Activated CD4-positive, alpha-beta T cell treated with anti-CD3 and anti-CD28 coated beads, Interleukin-2, amount 50 U/mL, for 48 hours (primary cell): ENCODE measurements around the gene FAM200A.
"Not testable (repeated sequence)": the region's sequence is repeated elsewhere in the genome, so short reads cannot be mapped to it uniquely, and the experiment has no call there.

Experiments
- DNase-seq, 2 experiments: peaks; one replicate each; pipeline ENCODE4 v3.0.0-alpha.2; 2020

FAM200A gene

DNA sequence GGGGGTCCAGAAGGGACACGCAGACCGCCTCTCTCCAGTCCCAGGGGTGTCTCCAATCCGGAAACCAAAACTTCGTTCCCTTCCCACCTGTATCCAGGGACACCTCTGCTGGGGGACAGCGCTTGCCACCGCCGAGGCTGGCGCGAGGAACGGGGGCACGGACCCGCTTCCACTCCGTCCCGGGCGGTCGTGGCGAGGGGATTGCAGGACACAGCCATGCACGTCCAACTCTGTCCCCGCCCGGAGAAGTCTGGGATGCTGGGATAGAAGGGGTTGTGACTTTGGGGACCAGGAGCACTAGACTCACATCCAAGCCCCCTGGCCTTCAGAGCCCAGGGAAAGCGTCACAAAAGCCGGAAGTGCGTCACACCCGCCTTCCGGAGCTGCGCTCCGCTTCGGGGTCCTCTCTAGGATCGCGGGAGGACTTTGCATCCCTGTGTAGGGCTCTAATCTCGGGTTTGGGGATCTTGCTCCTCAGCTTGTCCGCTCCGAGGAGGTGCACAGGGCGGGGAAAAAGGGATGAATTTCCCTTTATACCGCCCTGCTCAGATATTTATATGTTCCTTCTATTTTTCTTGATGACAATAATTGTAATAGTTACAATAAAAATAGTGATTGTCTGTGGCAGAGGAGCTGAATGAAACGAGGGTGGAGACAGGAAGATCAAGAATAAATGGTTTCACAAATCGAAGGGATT is at the start of gene FAM200A:
Gene FAM200A (minus strand): TSS at position 348 of the 697 bp plus-strand sequence. CDS start 3,707 bp downstream, outside the sequence.
- peak; percentile 81 to 84 for DNase-seq

DNA sequence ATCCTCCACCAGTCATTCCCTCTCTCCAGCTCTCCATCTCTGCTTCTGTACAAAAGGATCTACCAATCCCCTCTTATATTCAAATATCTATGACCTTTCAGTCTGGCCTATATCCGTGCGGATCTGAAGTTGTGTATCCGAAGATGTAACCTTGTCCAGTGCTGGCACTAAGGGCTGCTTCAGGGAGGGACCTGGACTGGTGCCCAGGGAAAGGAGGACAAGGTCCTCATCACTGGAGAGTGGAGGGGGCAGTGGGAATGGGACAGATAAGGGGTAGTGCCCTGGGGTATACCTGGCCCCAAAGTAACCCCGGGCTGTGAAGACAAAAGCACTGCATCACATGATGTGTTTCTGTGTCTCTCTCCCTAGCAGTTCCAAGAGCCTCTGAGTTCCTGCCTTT is 47.9 kb upstream of the FAM200A start:
- DNase-seq = no peak

DNA sequence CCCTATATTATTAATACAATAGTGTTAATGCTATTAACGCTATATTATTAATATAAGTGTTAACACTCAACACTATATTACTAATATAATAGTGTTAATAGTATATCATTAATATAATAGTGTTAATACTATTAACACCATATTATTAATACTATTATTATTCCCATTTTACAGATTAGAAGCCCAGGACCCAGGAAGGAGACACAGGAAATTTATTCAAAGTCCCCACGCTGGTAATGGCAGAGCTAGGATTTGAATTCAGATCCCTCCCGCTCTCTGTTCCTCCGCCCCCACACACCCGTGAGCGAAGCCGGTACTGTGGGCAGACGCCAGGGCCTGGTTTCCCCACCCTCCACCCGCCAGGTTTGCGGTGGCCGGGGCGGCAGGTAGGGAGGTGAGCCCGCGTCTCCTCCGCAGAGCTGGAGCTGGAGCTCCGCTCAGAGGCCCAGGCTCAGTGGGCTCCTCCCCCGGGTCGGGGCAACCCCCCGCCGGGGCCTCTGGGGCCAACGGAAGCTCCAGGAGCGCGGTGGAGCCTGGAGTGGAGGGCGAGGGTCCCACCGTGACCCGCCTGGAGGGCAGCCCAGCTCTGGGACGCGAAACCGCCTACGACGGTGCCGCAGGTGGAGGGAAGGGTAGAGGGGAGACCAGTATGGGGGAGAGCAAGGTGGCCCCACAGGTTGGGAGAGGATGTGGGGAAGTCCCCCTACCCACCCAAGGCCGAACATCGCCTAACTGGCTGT is 46.0 kb upstream of the FAM200A start, which contains the start of gene TMEM225B:
Gene TMEM225B (plus strand): TSS at position 506 of the 740 bp plus-strand sequence. CDS start 6,122 bp downstream, outside the sequence.
- DNase-seq = peak in 1 of 2 experiments; percentile 3

DNA sequence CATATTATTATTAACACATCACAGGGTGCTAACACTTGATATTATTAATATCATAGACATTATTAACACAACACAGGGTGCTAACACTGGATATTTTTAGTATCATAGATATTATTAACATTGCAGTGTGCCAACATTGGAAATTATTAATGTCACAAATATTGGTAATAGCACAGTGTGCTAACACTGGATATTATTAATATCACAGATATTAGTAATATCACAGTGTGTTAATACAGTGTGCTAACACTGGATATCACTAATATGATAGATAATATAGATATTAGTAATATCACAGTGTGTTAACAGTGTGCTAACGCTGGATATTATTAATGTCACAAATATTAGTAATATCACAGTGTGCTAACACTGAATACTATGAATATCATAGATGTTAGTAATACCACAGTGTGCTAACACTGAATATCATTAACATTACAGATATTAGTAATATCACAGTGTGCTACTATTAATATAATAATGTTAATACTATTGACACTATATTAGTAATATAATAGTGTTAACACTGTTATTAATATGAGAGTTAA is 44.6 kb upstream of the FAM200A start:
- DNase-seq = no peak

DNA sequence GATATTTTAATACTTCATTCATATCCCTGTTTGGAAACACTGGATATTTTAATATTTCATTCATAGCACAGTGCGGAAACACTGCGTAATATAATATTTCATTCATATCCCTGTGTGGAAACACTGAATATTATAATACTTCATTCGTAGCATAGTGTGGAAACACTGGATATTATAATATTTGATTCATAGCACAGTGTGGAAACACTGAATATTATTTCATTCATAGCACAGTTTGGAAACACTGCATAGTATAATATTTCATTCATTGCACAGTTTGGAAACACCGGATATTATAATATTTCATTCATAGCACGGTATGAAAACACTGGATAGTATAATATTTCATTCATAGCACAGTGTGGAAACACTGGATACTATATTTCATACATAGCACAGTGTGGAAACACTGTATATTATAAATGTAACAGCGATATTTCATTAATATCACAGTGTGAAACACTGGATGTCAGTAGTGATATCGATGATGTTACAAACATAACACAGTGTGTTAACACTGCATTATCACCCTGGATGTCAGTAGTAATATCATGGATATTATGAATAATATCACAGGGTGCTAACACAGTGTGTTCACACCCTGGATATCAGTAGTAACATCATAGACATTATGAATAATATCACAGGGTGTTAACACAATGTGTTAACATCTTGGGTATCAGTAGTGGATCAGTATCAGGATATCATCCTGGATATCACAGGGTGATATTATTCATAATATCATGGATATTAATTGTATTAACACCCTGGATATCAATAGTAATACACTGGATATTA is 43.2 kb upstream of the FAM200A start:
- DNase-seq = no peak

GRCh38 chr7:99588868-99589267 is 37.0 kb upstream of the FAM200A start:
- DNase-seq = no peak

DNA sequence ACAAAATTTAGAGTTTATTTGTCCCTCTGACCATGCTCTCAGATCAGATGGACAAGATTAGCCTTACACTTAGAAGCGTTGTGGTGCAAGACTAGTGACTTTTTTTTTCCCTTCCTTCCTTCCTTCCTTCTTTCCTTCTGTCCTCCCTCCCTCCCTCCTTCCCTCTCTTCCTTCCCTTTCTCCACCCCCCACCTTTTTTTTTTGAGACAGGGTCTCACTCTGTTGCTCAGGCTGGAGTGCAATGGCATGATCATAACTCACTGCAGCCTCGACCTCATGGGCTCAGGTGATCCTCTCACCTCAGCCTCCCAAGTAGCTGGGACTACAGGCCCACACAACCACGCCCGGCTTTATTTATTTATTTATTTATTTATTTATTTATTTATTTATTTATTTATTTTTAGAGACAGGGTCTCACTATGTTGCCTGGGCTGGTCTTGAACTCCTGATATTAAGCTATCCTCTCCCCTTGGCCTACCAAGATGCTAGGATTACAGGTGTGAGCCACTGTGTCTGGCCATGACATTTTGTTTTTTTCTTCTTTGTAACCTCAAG is 28.9 kb upstream of the FAM200A start:
- DNase-seq = not testable (repeated sequence)

DNA sequence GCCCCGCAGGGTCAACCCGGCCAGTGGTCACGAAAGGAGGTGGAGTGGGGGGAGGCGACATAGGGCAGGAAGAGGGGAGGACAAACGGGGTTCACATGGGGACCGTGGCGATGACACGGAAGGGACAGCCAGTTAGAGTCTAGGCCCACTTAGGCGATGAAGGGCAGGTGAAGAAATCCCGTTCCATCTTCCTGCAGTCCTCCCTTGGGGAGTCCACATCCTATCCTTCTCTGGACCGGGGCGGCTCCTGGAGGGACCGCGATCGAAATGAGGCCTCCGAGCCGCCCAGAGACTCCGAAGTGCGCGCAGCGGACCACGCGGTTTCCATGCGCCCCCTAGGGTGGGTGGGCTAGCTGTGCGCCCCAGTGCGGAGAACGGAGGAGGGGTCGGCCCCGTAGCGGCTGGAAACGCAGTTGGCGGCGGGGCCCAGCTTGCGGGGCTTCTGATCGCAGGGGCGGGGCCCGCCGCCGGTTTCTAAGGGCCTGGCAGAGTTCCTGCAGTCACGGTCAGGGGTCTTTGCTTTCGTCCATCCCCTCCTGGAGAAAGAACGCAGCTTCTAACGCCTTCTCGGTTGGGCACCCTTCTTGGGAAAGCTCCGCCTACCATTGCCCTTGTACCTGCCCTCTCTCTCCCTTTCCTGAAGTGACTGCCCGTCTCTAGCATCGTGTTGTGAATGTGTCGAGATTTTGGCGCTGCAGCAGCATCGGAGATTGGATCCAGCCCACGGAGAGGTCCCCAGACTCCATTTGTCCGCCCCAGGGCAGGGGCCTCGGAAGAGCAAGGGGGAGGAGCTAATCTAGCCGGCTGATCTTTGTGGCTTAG is 28.3 kb upstream of the FAM200A start:
- peak; percentile 52 to 58 for DNase-seq

- no peak for DNase-seq
These were observed 27.5 kb upstream of the FAM200A start for GRCh38 chr7:99579281-99579955.

DNA sequence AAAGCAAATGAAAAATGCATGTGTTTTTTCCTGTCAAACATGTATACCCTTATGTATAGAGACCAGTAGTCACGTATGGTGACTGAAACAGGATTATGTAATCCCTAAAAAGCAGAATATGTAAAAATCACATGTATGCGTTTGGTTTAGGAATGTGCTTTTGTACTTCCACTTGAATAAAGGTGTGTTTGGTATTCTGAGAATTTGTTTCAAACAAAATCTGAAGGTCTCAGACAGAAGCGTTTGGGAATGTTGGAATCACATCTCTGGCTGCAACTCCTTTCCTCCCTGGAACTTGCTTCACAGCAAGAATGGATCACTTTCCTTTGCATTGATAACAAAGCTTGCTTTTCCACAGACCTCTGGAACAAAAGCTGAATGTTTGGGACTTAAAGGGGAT is 24.3 kb upstream of the FAM200A start:
- DNase-seq = no peak

- no peak for DNase-seq
These were observed 21.3 kb upstream of the FAM200A start for GRCh38 chr7:99573257-99573656.

- DNase-seq = no peak
These were observed 19.9 kb upstream of the FAM200A start for GRCh38 chr7:99571768-99572167.

GRCh38 chr7:99568770-99569169 is 16.9 kb upstream of the FAM200A start:
- not testable (repeated sequence) for DNase-seq

- no peak for DNase-seq
These were observed 11.7 kb upstream of the FAM200A start for GRCh38 chr7:99563650-99564049.

GRCh38 chr7:99562832-99563231 is 10.9 kb upstream of the FAM200A start:
- DNase-seq = peak; percentile 33 to 54

DNA sequence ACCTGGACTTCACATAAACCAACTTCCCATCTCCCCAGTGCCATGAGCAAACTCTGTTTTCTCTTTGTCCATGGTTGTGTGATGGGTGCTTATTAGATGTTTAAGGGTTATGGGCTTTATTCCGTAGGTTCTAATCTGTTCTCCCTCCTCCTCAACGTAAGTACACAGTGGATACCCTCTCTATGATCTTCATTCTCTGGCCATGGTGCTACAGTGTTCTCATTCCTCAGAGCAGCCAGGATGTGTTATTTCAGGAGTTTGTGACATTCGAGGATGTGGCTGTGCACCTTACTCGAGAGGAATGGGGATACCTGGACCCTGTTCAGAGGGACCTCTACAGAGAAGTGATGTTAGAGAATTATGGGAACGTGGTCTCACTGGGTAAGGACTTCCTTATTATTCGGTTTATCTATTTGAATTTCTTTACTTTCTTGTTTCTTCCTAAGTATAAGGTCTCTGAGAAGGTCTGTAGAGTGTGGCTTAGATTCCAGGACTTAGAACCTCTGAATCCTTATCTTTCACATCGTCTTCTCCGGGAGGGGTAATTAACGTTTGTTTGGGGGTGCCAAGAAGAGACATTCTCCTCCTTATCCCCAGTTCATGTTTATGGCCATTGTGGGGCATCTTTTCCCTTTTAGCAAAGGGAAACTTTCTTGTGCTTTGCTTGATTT is 10.3 kb upstream of the FAM200A start:
- no peak for DNase-seq

DNA sequence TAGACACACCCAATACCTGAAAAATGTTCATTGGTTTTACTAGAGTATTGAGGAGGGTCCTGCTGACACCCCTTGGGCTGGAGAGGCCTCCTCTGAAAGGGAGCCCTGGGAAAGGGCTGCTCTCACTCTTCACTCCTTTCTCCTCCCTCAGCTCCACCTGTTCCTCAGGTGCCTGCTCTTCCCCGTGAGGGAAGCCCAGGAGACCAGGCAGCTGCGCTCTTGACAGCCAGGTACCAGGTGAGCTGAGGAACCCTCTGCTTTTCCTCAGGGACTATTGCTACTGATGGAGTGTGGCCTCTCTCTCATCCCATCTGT is 9.8 kb upstream of the FAM200A start:
- no peak for DNase-seq

GRCh38 chr7:99560834-99561736 is 9.2 kb upstream of the FAM200A start:
- DNase-seq = no peak

GRCh38 chr7:99559175-99559915 is 7.4 kb upstream of the FAM200A start:
- no peak for DNase-seq
